22Rv1 (cell line): Measurements from ENCODE around the gene GRIA1.

Experiments used
- ZFX ChIP-seq: fragments of 450-650 bp; IDR thresholded peaks from 2 replicates; pipeline ENCODE4 v1.6.1; 2017; ENCODE audit warnings: antibody characterized with exemption, borderline replicate concordance
- TF ChIP-seq, protein P1 (sequence below): fragments of 450-650 bp; IDR thresholded peaks from 2 replicates; pipeline ENCODE4 v1.5.1; 2017; ENCODE audit warnings: mild to moderate bottlenecking

DNA sequence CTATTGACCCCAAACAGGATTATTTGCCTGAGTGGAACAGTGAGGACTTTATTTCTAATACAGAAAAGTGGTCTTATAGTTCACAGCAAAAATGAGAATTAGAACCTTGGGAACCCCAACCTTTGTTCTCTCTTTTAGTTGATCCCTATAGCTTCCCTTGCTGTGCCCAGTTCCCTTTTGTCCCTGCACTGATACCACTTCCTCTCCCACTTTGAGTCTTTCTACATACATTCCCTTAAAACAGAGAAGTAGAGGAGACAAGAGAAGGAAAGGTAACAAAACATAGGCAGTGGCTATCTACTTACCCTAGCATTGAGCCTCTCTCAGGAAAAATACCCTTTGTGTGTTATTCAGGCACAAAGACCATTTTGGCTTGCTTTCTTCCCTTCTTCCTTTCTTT is 301.8 kb downstream of the GRIA1 start:
- TF ChIP-seq, protein P1, sequence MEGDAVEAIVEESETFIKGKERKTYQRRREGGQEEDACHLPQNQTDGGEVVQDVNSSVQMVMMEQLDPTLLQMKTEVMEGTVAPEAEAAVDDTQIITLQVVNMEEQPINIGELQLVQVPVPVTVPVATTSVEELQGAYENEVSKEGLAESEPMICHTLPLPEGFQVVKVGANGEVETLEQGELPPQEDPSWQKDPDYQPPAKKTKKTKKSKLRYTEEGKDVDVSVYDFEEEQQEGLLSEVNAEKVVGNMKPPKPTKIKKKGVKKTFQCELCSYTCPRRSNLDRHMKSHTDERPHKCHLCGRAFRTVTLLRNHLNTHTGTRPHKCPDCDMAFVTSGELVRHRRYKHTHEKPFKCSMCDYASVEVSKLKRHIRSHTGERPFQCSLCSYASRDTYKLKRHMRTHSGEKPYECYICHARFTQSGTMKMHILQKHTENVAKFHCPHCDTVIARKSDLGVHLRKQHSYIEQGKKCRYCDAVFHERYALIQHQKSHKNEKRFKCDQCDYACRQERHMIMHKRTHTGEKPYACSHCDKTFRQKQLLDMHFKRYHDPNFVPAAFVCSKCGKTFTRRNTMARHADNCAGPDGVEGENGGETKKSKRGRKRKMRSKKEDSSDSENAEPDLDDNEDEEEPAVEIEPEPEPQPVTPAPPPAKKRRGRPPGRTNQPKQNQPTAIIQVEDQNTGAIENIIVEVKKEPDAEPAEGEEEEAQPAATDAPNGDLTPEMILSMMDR = no peak
- no peak for TF ChIP-seq ZFX
